ENCODE results near the gene PTCH1. TPM values are rescaled to one million over a fixed set of nuclear protein-coding genes. Genes with fewer than 3 reads are reported as not detected.
A peak's percentile ranks its signal among the peaks of the same experiment; 100 is the strongest.

Gene PTCH1
- total and polyA plus RNA-seq, 8 donors: 5.4 to 22.6 (median 14.7) TPM

- Histone ChIP-seq H3K27me3 (no peaks in the 10 kb centered on the region), H3K27ac (no peak overlapping the region), H3K4me1 (peaks cover 0 to 4% (median 0%) of the 10 kb centered on the region in 3 donors), H3K9me3 (no peaks in the 10 kb centered on the region), H3K36me3 (no peaks in the 10 kb centered on the region), H3K4me3 (no peak overlapping the region)
- intact Hi-C loops (cut with DNase I): no loop called here
- ATAC-seq: no peak
- no peak for TF ChIP-seq CTCF (IDR thresholded peaks at IDR 0.05)
- DNase-seq: no peak
- 69 to 87% methylated on average over 4 of the region's 4 CpGs for WGBS, 2 donors
- no peak for FAIRE-seq
Measured at GRCh38 chr9:95513711-95514110, 3.1 kb downstream of the PTCH1 start.

GRCh38 chr9:95512709-95513095, 4.1 kb downstream of the PTCH1 start:
- 78 to 100% methylated on average over 2 of the region's 2 CpGs for WGBS, 2 donors

GRCh38 chr9:95511952-95512708, 4.6 kb downstream of the PTCH1 start:
- Histone ChIP-seq H3K27me3 (no peaks in the 10 kb centered on the region), H3K36me3 (no peaks in the 10 kb centered on the region), H3K27ac (no peak overlapping the region), H3K9me3 (no peaks in the 10 kb centered on the region), H3K4me3 (peak overlapping the region in 1 of 4 donors; percentile 78), H3K4me1 (peaks cover 0 to 4% (median 0%) of the 10 kb centered on the region in 3 donors)
- DNase-seq: no peak
- 52 to 55% methylated on average over 30 of the region's 30 CpGs for WGBS, 2 donors
- no peak for FAIRE-seq
- TF ChIP-seq CTCF (IDR thresholded peaks at IDR 0.05): no peak
- intact Hi-C loops (cut with DNase I): no loop called here
- ATAC-seq: no peak

More at GRCh38 chr9:95512709-95513095, 4.1 kb downstream of the PTCH1 start:
- Histone ChIP-seq H3K27me3 (no peaks in the 10 kb centered on the region), H3K9me3 (no peaks in the 10 kb centered on the region), H3K36me3 (no peaks in the 10 kb centered on the region), H3K4me1 (peaks cover 0 to 4% (median 0%) of the 10 kb centered on the region in 3 donors), H3K27ac (no peak overlapping the region), H3K4me3 (no peak overlapping the region)
- ATAC-seq (no peak), FAIRE-seq (no peak), DNase-seq (no peak)
- no peak for TF ChIP-seq CTCF (IDR thresholded peaks at IDR 0.05)
- intact Hi-C loops (cut with DNase I): no loop called here

GRCh38 chr9:95511616-95511931, 5.2 kb downstream of the PTCH1 start:
- FAIRE-seq (no peak), ATAC-seq (no peak), DNase-seq (no peak)
- intact Hi-C loops (cut with DNase I): no loop called here
- 7 to 10% methylated on average over 6 of the region's 6 CpGs for WGBS, 2 donors
- Histone ChIP-seq H3K36me3 (no peaks in the 10 kb centered on the region), H3K4me3 (peak overlapping the region in 3 of 4 donors; percentile 16 to 84 (median 78)), H3K27ac (peak overlapping the region in 3 of 4 donors; percentile 76 to 94 (median 90)), H3K4me1 (peaks cover 0 to 4% (median 0%) of the 10 kb centered on the region in 3 donors), H3K27me3 (no peaks in the 10 kb centered on the region), H3K9me3 (no peaks in the 10 kb centered on the region)
- TF ChIP-seq CTCF (IDR thresholded peaks at IDR 0.05): no peak

All from pancreas (tissue), 10 donors.